GM18858 (cell line): ENCODE data around the gene SLC1A4.
A peak's percentile ranks its signal among the peaks of the same experiment; 100 is the strongest.
"Not testable (repeated sequence)": the region's sequence is repeated elsewhere in the genome, so short reads cannot be mapped to it uniquely, and the experiment has no call there.

ENCODE experiments used
- ATAC-seq: cut with Tn5 transposase; IDR thresholded peaks from one replicate; pipeline ENCODE4 v1.9.1; 2021; ENCODE audit not compliant: unreplicated experiment

SLC1A4 gene

DNA sequence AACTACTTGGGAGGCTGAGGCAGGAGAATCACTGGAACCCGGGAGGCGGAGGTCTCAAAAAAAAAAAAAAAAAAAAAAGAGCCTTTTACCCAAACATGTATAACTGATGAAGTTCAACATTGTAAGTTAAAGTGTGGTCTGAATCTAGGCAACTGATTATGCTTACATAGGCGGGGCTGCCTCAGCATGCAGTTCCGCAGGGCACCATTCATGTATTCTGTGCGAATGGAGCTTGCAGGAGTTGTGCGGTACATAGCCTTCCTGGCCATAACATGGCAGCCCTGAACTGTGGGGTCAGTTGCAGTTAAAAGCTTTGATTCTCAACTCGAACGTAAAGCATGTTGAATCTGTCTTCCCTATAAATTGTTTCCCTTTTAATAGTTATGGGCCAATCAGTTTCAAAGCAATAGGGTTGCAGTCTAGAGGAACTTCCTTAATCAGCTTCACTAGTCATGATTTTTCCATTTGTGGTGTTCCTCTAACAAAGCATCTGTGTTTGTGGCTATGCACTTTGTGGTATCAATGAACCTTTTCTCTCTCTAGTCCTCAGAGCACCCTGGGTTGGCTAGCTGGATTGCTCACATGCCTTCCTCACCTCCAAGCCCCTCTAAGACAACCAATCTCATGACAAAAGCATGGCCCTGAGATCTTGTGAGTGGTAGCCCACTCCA lies 36.4 kb downstream of the SLC1A4 start:
- no peak for ATAC-seq

DNA sequence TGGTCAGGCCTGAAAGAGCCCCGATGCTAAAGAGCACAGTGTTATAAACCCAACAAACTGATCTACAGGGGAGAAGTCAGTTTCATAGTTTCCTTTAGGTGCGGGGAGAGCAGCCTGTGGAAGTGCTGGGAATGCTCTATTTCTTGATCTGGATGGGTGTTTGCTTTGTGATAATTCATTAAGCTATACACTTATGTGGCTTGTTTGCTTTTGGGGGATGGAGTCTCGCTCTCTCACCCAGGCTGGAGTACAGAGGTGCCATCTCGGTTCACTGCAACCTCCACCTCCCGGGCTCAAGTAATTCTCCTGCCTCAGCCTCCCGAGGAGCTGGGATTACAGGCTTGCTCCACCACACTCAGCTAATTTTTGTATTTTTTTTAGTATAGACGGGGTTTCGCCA lies 37.0 kb downstream of the SLC1A4 start:
- ATAC-seq = no peak

DNA sequence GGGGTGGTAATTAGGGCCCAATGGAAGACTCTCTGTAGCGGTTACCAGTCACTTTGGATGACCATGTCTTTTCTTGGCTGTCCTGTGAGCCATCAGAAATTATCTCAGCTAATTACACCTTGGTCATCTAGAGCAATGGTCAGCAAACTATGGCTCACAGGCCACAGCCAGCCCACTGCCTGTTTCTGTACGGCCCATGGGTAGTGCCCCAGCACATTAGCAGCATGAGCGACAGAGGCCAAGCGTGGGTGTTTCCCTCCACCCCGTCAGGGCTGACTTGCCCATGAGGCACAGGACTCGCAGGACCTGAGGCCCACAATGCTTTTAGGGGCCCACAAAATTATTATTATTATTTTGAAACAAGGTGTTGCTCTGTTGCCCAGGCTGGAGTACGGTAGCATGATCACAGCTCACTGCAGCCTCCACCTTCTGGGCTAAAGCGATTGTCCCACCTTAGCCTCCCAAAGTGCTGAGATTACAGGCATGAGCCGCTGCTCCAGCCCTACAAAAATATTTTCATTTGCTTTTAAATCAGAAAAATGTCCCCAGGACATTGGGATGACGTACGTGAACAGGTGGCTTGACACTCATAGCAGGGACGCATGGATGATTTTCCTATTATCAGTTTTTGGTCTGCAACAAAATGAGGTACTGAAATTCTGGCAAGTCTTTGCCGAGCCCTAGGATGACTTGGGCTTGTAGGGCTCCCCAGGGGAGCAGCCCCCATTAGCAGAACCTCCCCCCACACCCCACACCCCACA lies 37.7 kb downstream of the SLC1A4 start:
- peak; percentile 32 for ATAC-seq

DNA sequence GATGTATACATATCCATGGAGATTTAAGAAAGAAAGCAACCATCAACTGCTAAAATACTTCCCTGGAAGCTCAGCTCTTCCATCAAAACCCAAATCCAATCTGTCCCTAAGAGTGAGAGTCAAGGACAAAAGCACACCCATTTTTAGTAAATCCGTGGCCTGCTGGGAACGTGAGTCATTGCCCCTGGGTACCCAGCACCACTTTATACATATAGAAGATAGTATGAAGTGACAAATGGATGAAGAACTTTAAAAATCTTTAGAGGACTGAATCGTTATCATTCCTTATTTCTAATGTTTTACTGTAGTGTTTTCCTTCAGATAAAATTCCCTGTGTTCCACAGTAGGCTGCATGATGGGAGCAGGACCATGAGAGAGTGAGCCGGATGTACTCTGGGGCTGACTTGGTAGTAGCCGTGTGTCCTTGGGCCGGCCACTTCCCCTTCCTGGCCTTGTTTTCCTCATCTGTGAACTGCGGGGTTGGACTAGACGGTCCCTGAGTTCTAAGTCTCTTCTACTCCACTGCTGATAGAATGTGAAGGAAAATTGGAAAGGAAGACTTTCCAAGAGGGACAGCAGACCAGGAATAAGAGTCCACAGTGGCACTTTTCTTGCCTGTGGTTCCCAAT lies 38.5 kb downstream of the SLC1A4 start:
- ATAC-seq = no peak

DNA sequence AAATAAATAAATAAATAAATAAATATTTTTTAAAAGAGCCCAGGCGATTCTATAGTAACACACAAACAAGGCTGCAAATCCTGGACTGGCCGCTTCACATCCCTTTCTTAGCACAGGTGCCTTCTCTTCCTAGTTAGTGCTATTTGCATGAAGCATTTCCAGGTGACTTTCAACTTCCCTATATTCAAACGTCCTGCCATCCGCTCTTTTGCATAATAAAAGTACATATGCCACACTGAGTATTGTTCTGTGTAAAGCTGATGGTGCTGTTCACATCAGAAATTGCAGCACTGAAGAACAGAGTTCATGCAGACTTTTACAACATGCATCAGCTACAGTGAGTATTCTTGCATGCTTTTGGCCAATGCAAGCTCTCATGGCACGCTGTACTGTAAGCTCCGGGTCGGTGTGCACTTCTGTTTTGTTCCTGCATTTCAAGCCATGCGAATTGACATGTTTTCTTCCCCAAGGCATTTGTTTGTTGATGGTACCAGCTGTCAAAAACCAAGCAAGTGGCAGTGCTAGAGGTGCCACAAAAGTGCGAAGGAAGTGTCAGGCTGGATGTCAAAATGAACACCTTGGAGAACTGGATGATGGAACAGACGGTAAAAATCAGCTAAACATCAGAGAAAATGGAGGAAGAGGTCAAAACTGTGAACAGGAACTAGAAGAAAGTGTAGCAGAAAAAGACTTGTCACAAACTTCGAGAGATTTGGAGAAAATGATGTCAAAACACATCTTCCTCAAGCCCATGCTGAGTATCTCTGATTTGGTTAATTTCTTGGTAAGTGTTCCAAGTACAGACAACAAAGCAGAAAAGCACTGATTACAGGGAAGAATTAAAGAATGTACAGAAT lies 41.5 kb downstream of the SLC1A4 start:
- ATAC-seq = no peak

DNA sequence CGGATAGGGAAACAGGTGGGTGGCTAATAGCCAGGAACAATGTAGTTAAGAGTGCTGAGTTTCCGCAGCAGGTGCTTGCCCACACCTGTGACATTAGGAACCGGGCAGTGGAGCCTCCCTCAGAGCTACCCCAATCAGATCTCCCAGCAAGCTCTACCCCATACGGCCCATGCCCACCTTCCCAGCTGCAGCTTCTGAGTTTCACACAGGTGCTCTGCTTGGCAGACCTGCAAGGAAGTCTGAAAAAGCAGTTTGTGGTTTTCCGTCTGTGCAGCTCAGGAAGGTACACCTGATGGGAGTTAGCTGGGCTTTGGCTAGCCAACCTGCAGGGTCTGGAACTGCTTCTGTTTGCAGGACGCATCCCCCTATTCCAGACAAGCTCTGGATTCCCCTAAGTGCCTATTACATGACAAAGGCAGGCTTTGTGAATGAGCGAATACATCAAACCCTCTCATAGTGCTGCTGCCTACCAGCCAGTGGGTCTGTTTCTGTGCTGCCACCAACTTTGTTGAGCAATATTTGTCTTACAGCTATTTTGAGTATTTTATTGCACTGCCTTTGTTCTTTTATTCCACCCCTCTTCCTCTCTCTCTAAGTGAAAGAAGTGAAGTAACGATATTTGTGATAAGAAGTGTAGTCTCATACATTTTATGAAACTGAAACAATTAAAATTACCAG lies 42.3 kb downstream of the SLC1A4 start:
- ATAC-seq = no peak

DNA sequence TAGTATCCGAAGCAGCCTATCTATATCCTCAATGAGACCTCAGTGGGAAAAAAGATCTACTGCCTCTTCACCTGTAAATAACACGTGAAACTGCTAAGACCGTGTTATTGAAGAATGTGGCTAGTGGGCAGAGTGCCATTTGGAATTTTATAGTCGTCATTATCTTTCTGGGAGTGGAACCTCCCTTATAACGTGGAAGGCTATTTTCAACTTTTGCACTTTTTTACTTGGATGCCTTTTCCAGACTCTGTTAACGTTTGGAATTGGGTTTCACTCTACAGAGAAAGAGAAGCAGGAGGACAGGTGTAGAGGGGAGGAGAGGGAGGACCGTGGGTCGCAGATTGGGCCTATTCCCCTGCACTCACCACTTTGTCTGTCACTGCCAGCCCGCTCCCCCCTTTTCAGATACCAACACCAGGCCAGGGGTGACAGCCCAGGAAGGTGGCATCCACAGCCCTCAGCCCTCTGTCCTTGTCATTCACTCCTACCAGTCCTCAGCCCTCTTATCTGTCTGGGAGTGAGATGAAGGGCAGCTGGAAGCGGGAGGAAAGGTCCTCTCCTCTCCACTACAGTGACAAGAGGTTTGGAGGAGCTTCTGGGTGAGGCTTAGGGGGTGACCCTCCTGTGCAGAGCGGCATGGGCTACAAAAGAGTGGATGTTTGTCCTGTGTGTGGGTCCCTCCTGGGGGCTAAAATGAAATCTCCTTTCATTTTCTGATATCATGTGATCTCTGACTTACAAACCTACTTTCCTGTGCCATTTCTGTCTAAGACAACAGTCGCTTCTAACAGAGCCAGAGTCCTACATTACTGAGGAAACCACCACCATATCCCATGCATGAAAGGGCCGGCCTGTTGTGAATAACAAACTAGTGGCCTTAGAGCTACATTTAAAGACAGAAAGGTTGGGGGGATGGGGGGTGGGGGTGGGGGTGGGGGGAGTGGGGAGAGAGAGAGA lies 43.1 kb downstream of the SLC1A4 start:
- no peak for ATAC-seq

DNA sequence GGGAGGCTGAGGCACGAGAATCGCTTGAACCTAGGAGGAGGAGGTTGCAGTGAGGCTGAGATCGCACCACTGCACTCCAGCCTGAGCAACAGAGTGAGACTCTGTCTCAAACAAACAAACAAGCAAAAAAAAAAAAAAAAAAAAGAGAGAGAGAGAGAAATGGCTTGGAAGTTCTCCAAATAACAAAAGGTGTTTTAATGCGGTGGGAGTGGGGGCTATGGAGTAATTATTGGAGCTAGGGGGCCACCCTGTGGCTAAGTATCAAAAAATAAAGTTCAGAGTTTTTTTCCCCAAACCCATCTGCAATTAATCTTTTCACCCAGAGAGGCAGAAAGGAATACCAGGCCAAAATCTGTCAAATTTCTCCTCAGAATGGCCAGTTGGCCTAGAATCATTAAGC lies 44.0 kb downstream of the SLC1A4 start:
- ATAC-seq = no peak

DNA sequence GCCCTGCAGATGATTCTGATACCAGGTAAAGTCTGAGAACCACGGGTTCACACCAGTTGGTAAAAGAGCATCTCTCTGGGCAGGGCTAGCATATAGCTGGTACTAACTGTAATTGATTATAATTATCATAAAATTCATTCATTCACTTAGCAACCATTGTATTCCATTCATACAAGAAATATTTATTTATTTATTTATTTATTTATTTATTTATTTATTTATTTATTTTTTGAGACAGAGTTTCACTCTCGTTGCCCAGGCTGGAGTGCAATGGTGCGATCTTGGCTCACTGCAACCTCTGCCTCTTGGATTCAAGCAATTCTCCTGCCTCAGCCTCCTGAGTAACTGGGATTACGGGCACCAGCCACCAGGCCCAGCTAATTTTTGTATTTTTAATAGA lies 44.5 kb downstream of the SLC1A4 start:
- ATAC-seq = not testable (repeated sequence)

DNA sequence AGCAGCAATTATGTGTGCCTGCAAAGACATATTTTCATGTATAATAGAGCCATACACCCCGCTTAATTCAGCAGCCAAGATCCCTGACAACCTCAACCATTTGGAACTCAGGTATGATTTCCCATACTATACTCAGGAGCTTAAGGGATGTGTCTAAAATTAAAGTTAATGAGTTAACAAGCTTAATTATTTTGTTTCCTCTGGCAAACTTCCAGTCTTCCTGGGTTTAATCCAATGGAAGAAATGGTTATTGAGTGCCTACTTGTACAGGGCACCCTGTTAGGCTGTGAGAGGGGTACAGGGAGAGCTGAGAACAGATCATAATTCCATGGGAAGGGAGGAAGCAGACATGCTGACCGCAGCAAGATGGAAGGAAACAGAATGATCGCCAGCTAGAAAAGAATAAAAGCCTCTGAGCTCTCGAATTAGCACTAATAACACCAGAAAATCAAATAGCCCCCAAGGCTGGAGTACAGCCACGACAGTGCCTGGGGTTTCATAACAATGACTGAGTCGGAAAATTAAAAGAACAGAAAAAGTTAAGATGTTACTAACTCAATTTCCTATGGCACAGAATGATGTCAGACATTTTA lies 46.2 kb downstream of the SLC1A4 start:
- no peak for ATAC-seq

DNA sequence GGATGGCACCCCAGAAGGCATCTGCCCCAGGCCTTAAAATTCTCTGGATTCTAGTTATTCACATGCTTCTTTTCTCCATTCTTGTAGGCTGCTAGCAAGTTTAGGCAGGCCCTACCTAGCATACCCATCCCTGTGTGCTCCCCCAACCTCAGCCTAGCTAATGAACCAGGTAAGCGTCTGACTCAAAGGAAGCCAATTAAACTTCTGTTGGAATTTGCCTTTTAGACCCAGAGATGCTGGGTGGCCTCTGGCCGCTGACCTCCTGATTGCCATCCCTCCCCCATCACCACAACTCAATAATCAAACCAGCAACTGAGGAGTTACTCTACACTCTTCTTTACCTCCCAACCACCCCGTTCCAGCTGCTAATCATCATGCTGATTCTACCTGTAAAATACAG lies 48.0 kb downstream of the SLC1A4 start:
- ATAC-seq = no peak

DNA sequence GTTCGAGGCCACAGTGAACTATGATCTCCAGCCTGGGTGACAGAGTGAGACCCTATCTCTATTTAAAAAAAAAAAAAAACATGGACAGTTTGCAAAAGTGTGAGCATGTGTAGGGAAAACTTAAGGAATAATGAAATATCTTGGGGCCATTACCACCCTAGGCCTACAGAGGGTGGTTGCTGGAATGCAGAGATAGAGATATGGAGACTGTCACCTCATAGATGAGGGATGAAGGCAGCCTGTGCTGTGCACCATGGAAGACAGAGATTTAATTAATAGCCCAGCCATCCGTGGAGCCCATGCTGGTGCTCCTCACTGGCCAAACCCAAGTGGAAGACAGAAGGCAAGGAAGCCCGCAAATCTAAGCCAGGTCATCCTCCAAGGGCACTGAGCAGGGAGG lies 50.4 kb downstream of the SLC1A4 start:
- ATAC-seq = no peak

DNA sequence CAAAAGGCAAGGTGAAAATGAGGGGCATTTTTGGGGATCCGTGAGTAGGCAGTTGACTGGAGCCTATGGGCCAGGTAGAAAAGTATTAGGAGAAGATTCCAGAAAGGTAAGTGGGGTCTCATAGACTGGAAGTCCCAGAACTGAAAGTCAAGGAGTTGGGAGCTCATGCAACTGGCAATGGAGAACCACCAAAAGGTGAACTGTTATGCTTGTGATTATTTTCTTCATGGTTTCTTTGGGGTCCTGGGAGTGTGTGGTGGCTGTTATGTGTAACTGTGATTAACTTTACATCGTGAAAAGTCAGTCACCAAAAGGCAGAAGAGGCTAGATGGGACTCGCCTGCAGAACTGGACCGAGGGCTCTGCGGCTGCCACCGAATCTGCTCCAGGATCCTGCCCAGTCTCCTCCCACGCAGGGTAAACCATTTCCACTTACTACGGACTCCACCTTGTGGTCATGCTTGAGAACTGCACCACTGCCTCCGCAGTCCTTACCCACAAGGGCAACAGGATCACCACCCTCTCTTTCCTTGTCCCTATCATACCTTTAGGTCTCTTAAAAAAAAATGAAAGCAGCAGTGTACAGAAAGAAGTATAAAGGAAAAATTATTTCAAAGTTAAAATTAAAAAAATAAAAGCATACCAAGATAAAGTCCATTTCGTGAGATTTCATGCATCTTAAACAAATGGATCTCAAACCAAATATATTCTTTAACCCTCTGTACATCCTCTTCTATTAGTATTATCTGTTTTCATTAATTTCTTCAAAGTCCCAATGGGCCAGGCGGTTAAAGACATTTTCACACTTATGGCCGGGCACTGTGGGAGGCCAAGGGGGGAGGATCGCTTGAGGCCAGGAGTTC lies 51.4 kb downstream of the SLC1A4 start:
- ATAC-seq = no peak

DNA sequence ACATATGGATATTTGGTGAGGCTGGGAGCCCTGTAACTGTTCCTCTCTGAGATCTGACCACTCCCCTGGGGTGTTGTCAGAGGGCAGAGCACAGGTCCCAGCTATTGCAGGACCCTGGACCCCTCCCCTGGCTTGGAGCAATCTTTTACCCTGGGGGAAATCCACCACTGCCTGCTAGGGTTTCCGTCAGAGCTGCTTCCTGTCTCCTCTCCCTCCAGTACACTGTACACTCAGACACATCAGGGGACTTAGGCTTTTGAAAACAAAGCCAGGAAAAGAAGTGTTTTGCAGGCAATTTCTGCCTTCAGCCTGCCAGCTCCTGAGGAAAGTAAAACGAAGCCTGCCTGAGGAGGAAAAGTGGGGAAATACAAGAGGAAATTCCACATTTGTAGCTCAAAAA lies 53.8 kb downstream of the SLC1A4 start:
- ATAC-seq = no peak

DNA sequence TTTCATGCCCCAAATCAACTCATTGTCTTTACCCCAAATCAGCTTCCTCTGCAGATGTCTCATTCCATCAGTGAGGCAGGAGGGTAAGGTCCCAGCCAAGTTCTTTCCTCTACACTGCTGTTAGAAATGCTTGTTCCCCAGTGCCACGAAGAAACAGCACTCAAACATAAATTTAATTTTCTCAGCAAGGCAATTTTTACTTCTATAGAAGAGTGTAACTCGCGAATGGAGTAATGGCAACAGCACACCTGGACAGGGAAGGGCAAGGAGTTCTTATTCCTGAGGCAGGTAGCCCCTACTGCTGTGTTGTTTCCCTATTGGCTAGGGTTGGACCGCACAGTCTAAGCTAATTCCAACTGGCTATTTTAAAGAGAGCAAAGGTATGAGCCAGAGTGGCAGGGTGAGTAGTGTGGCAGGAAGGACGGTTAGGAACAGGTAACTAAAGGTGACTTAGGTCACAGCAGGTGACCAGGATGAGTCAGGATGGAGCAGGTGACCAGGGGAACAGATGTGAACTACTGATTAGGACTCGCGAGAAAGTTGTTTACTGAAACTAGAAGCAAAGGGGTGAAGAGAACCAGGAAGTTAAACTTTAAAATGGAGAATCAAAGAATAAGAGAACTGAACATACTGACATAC lies 55.0 kb downstream of the SLC1A4 start:
- no peak for ATAC-seq

DNA sequence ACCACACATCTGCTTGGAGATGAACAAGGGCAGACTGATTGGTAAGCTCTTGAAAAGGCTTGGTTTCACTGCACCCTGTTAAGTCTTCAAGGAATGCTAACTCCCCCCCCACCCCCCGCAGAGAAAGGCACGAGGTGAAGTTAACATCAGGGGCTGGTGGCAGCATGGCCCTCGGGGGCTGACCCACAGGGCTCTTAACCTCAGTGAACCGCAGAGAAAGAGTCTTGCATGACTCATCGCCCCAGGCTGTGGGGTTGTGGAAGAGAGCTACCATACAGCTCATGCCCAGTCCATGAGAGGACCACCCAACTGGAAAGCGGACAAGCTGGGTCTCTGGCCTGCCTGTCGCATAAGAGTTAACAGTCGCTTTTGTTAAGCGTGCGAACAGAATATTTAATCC lies 56.5 kb downstream of the SLC1A4 start:
- ATAC-seq = no peak

DNA sequence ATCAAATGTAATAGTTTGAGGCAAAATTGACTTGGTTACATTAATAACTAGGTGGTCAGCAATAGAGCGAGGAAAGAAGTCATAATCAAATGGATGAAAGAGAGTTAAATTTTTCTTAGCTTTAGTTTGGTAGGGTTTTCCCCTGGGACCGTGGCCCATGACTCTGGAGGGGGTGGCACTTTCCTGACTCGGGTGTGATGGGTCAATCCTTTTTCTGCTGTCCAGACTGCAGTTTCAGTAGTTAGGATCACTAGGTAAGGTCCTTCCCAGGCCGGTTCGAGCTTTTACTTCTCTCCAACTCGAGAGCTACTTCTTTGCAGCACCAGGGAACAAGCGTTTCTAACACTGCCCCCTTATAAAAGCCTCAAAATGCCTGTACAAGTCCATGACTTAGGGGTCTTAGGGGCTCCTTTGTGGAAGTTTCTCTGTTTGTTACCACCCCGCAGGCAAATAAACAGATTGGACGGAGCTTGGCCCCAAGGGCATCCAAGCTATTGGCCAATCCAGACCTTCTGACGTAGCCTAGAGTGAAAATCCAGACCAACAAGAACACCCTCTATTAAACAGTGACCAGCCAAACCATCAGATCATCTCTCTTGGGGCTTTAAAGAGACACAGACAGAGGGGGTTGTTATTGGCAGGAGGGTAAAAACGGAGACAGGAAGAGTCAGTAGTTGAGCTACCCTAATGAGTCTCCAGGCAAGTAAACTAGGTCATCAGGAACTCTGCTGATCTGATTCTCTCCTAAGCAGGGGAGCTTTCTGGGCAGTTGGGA lies 57.6 kb downstream of the SLC1A4 start:
- no peak for ATAC-seq
